ENCODE measurements around the gene EIF5AL1.

GRCh38 chr10:79484476-79484875, 27.9 kb upstream of the EIF5AL1 start:
- TF ChIP-seq CTCF (IDR thresholded peaks at IDR 0.05), result no peak
- TF ChIP-seq, protein P1, sequence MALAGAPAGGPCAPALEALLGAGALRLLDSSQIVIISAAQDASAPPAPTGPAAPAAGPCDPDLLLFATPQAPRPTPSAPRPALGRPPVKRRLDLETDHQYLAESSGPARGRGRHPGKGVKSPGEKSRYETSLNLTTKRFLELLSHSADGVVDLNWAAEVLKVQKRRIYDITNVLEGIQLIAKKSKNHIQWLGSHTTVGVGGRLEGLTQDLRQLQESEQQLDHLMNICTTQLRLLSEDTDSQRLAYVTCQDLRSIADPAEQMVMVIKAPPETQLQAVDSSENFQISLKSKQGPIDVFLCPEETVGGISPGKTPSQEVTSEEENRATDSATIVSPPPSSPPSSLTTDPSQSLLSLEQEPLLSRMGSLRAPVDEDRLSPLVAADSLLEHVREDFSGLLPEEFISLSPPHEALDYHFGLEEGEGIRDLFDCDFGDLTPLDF (CRISPR knock-in tag; IDR thresholded peaks at IDR 0.05), result no peak

All from WTC11 (cell line).